Right renal cortex interstitium (tissue), 3 donors: ENCODE data around the gene PAX3. TPM values are rescaled to one million over a fixed set of nuclear protein-coding genes. Genes with fewer than 3 reads are reported as not detected.

Source experiments
- DNase-seq, 3 donors: peaks; one replicate each; pipeline ENCODE4 v3.0.0-alpha.2; 2013; ENCODE audit warnings: low read depth in 3 of 3, low spot score in 2 of 3
- polyA plus RNA-seq, 3 donors: library from polyadenylated mRNA; unstranded; fragments of 120-200 nt; gene quantifications; one replicate each; pipeline ENCODE4 v1.2.1, GENCODE V29; 2013; ENCODE audit not compliant: insufficient read length in 3 of 3

PAX3 gene
- polyA plus RNA-seq, 3 donors: not detected

GRCh38 chr2:222311319-222311977 is 12.7 kb upstream of the PAX3 start:
- DNase-seq: no peak

- no peak for DNase-seq
Observed at GRCh38 chr2:222310747-222311318, 12.0 kb upstream of the PAX3 start.

- no peak for DNase-seq
Observed at GRCh38 chr2:222309766-222310165, 11.0 kb upstream of the PAX3 start.

GRCh38 chr2:222309361-222309760 is 10.6 kb upstream of the PAX3 start:
- no peak for DNase-seq

- DNase-seq: no peak
Observed at GRCh38 chr2:222307978-222308730, 9.4 kb upstream of the PAX3 start.

GRCh38 chr2:222307143-222307756 is 8.5 kb upstream of the PAX3 start:
- DNase-seq: no peak

GRCh38 chr2:222306393-222307142 is 7.8 kb upstream of the PAX3 start:
- no peak for DNase-seq

GRCh38 chr2:222305516-222306392 is 7.0 kb upstream of the PAX3 start:
- no peak for DNase-seq

GRCh38 chr2:222304737-222305515 is 6.1 kb upstream of the PAX3 start:
- DNase-seq: no peak

- no peak for DNase-seq
Observed at GRCh38 chr2:222303828-222304736, 5.3 kb upstream of the PAX3 start.

- no peak for DNase-seq
Observed at GRCh38 chr2:222303045-222303827, 4.4 kb upstream of the PAX3 start.

GRCh38 chr2:222302178-222303018 is 3.6 kb upstream of the PAX3 start:
- DNase-seq: no peak

GRCh38 chr2:222301796-222302118 is 3.0 kb upstream of the PAX3 start:
- DNase-seq: no peak

- DNase-seq: no peak
Observed at GRCh38 chr2:222301053-222301795, 2.4 kb upstream of the PAX3 start.

GRCh38 chr2:222300726-222301052 is 1.9 kb upstream of the PAX3 start:
- no peak for DNase-seq
